K562 (cell line): ENCODE results near the gene SLC38A2. TPM values are rescaled to one million over a fixed set of nuclear protein-coding genes. Genes with fewer than 3 reads are reported as not detected.

Experiments
- GTF2B ChIP-seq: IDR thresholded peaks from 2 replicates; pipeline ENCODE4 v1.6.1; 2011; ENCODE audit not compliant: insufficient read length; ENCODE audit errors: extremely low read depth
- JUNB ChIP-seq: fragments of 450-650 bp; formaldehyde crosslinking; conservative IDR thresholded peaks from 2 replicates; pipeline ENCODE4 v1.4.0; 2020; ENCODE audit warnings: mild to moderate bottlenecking
- NELFE ChIP-seq: IDR thresholded peaks from 2 replicates; pipeline ENCODE4 v1.6.1; 2011; ENCODE audit warnings: mild to moderate bottlenecking; ENCODE audit not compliant: insufficient read depth, insufficient read length
- NR2C2 ChIP-seq, 2 experiments: fragments of 200-800 bp in 1 of 2; sonication (Bioruptor generic) in 1 of 2; sonication (generic) in 1 of 2; formaldehyde crosslinking in 1 of 2; IDR thresholded peaks; 2 replicates each; pipeline versions ENCODE4 v1.6.1 to v1.8.0; 2016 to 2022; ENCODE audit warnings: mild to moderate bottlenecking in 1 of 2, missing compliant biosample characterization in 1 of 2, missing genetic modification characterization in 1 of 2, missing genetic modification reagents in 1 of 2
- PURB ChIP-seq: sonication (generic); formaldehyde crosslinking; IDR thresholded peaks from 2 replicates; pipeline ENCODE4 v1.9.0; 2021; ENCODE audit warnings: low read depth, mild to moderate bottlenecking, missing genetic modification reagents
- RBM25 ChIP-seq: fragments of 200-400 bp; formaldehyde crosslinking; IDR thresholded peaks from 2 replicates; pipeline ENCODE4 v1.6.1; 2018; ENCODE audit warnings: low read length, low read depth, moderate library complexity; ENCODE audit not compliant: severe bottlenecking
- RREB1 ChIP-seq: fragments of 250-450 bp; sonication (Bioruptor Pico); IDR thresholded peaks from 2 replicates; pipeline ENCODE4 v1.4.0; 2020
- ZC3H8 ChIP-seq: fragments of 450-650 bp; IDR thresholded peaks from 2 replicates; pipeline ENCODE4 v1.6.1; 2017
- ZNF124 ChIP-seq: sonication (generic); formaldehyde crosslinking; IDR thresholded peaks from 2 replicates; pipeline ENCODE4 v1.8.1; 2022; ENCODE audit warnings: missing genetic modification reagents
- ZNF318 ChIP-seq, 2 experiments: fragments of 450-650 bp; IDR thresholded peaks; 2 replicates each; pipeline ENCODE4 v1.6.1; 2016; ENCODE audit warnings: mild to moderate bottlenecking in 2 of 2, borderline replicate concordance in 1 of 2, low read depth in 1 of 2, moderate library complexity in 1 of 2
- ZNF586 ChIP-seq: fragments of 450-650 bp; formaldehyde crosslinking; conservative IDR thresholded peaks from 2 replicates; pipeline ENCODE4 v1.4.0; 2020; ENCODE audit warnings: mild to moderate bottlenecking, moderate library complexity
- polyA plus RNA-seq, 8 experiments: library from polyadenylated mRNA; depleted of rRNA in 4 of 8; stranded (reverse) in 5 of 8; unstranded in 3 of 8; fragments of >200 nt; fragmentation: Nextera tagmentation in 2 of 8; fragmentation: Illumina TruSeq in 1 of 8; extraction: Ambion mirVana in 2 of 8; extraction: Trizol in 1 of 8; gene quantifications; 2 replicates each; pipeline versions ENCODE4 v1.2.1 to v1.2.3, GENCODE V29; 2011 to 2014; ENCODE audit warnings: inconsistent platforms in 1 of 8, missing spikeins in 1 of 8
- total RNA-seq, 7 experiments: library from RNA; depleted of rRNA in 6 of 7; stranded (reverse); fragments of >200 nt in 6 of 7; fragmentation: Illumina TruSeq in 2 of 7; extraction: Trizol in 2 of 7; gene quantifications; 2 replicates each; pipeline versions ENCODE4 v1.2.1 to v1.2.3, GENCODE V29; 2011 to 2021; ENCODE audit warnings: low replicate concordance in 1 of 7

Gene SLC38A2
- total and polyA plus RNA-seq, 9 of the 15 experiments (the other 6 are each of a cell fraction or from before 2014, with no cell fraction given) = 98.7 to 292 (median 143) TPM

- TF ChIP-seq ZNF318 (IDR thresholded peaks at IDR 0.05; ENCODE audit: borderline replicate concordance in 1 of 2, low read depth in 1 of 2) (no peak), NELFE (no peak), PURB (no peak), RREB1 (no peak), ZNF586 (no peak), ZC3H8 (no peak), NR2C2 (CRISPR knock-in tag; IDR thresholded peaks at IDR 0.05) (peak; percentile 57), NR2C2 (tag; IDR thresholded peaks at IDR 0.05) (no peak), RBM25 (no peak), GTF2B (no peak), JUNB (no peak; the same call in 1 of the 2 replicates), ZNF124 (CRISPR knock-in tag) (no peak)
These were observed 1.5 kb downstream of the SLC38A2 start (continued) for GRCh38 chr12:46370792-46371717.
